ENCODE results near the gene PLCG2.

The PLCG2 gene

DNA sequence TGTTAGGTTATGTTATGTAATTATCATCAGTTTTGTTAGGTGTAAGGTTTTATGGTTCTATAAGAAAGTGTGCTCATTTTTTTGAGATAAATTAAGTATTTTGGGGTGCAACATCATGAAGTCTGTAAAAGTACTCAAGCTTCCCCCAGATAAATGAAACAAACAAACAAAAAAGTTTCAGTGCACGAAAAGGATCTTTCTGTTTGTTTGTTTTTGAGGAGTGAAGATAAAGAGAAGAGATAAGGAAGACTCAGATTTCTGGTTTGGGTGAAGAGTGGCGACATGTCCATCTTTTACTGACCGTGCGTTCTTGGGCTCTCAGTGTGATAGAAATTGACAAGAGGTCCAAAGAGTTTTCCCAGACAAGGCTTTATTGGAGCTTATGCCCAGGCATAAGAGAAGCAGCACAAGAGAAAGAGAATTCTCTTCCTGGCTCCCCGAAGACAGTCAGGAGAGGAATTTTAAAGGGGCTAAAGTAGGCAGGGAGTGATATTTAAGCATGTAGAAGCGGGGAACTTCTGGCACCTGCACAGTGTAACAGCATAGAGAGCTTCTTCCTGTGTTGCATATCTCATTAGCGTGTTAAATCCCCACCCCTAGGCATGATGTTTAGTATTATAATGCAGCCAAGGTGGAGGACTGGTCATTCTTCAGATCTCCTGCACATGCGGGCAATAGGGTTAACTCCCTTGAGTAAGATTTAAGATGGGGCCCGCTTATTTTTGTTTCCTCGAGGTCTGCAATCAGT lies 71.3 kb downstream of the PLCG2 start:
- TF ChIP-seq REST (IDR thresholded peaks at IDR 0.05; ENCODE audit: insufficient read depth in 1 of 2, low read depth in 2 of 2, low read length in 2 of 2) = no peak
- TF ChIP-seq TAF1 (IDR thresholded peaks at IDR 0.05; ENCODE audit: borderline replicate concordance, insufficient read depth, low read length) = no peak
- no peak for TF ChIP-seq POLR2AphosphoS5 (IDR thresholded peaks at IDR 0.05; ENCODE audit: low read depth, low read length)
- TF ChIP-seq SIN3A (IDR thresholded peaks at IDR 0.05; ENCODE audit: borderline replicate concordance, insufficient read depth, low read length) = no peak
- no peak for TF ChIP-seq FOXP2 (optimal IDR thresholded peaks at IDR 0.05; ENCODE audit: borderline replicate concordance, extremely low read depth, extremely low read length, insufficient read depth)

DNA sequence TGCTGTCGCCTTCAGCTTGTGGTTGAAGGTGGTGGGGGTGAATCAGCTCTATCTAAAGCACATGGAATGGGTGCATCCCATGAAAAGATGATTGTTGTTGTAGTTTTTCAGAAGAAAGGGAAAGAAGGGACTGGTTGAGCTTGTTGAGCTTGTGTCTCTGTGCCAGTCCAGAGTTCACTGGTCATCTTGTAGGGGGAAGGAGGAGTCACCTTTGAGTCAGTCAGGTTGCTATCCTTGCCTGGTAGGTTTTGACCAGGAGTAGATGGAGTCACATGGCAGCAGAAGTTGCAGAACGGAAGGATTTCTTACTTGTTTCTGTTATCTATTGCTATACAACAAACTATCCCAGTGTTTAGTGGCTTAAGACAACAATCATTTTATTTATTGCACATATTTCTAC lies 73.3 kb downstream of the PLCG2 start:
- no peak for TF ChIP-seq TAF1 (IDR thresholded peaks at IDR 0.05; ENCODE audit: borderline replicate concordance, insufficient read depth, low read length)
- TF ChIP-seq FOXP2 (optimal IDR thresholded peaks at IDR 0.05; ENCODE audit: borderline replicate concordance, extremely low read depth, extremely low read length, insufficient read depth) = no peak
- no peak for TF ChIP-seq SIN3A (IDR thresholded peaks at IDR 0.05; ENCODE audit: borderline replicate concordance, insufficient read depth, low read length)
- TF ChIP-seq REST (IDR thresholded peaks at IDR 0.05; ENCODE audit: insufficient read depth in 1 of 2, low read depth in 2 of 2, low read length in 2 of 2) = no peak
- TF ChIP-seq POLR2AphosphoS5 (IDR thresholded peaks at IDR 0.05; ENCODE audit: low read depth, low read length) = no peak

- TF ChIP-seq FOXP2 (optimal IDR thresholded peaks at IDR 0.05; ENCODE audit: borderline replicate concordance, extremely low read depth, extremely low read length, insufficient read depth) (no peak), POLR2AphosphoS5 (IDR thresholded peaks at IDR 0.05; ENCODE audit: low read depth, low read length) (no peak), TAF1 (IDR thresholded peaks at IDR 0.05; ENCODE audit: borderline replicate concordance, insufficient read depth, low read length) (no peak), REST (IDR thresholded peaks at IDR 0.05; ENCODE audit: insufficient read depth in 1 of 2, low read depth in 2 of 2, low read length in 2 of 2) (no peak), SIN3A (IDR thresholded peaks at IDR 0.05; ENCODE audit: borderline replicate concordance, insufficient read depth, low read length) (no peak)
Measured at GRCh38 chr16:81855552-81856153, 76.6 kb downstream of the PLCG2 start.

DNA sequence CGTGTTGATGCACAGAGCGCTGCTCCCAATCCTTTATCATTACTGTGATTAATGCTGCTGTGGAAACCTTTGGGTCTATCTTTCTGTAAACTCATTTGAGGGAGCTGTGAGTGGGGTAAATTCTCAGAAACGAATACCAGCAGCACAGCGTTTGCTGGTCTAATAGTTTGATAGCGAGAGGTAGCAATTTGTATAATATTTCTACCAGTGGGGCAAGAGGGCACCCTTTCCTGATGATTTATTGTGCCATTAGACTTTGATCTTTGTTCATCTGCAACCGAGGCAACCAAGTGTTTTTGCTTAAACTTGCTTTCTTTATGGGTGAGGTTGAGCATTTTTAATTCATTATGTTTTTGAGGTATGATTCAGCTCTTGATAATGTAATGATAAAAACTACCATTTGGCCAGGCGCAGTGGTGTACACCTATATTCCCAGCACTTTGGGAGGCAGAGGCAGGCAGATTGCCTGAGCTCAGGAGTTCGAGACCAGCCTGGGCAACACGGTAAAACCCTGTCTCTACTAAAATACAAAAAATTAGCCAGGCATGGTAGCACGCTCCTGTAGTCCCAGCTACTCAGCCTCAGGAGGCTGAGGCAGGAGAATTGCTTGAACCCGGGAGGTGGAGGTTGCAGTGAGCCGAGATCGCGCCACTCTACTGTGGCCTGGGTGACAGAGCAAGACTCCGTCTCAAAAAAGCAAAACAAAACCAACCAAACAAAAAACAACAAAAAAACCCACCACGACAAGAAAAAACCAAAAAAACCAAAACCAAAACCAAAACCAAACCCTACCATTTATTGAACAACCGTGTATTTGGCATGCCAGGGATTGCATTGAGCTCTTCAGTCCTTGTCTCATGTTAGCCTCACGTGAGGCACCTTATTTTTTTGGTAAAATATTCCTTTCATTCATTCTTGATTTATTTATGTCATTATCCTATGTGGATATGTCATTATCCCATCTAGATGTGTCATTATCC lies 81.5 kb downstream of the PLCG2 start:
- TF ChIP-seq SIN3A (IDR thresholded peaks at IDR 0.05; ENCODE audit: borderline replicate concordance, insufficient read depth, low read length) (no peak), FOXP2 (optimal IDR thresholded peaks at IDR 0.05; ENCODE audit: borderline replicate concordance, extremely low read depth, extremely low read length, insufficient read depth) (no peak), POLR2AphosphoS5 (IDR thresholded peaks at IDR 0.05; ENCODE audit: low read depth, low read length) (no peak), REST (IDR thresholded peaks at IDR 0.05; ENCODE audit: insufficient read depth in 1 of 2, low read depth in 2 of 2, low read length in 2 of 2) (no peak), TAF1 (IDR thresholded peaks at IDR 0.05; ENCODE audit: borderline replicate concordance, insufficient read depth, low read length) (no peak)

Measured in PFSK-1 (cell line).